ENCODE measurements around the gene MRTFA. TPM values are rescaled to one million over a fixed set of nuclear protein-coding genes. Genes with fewer than 3 reads are reported as not detected.

Gene MRTFA
- total RNA-seq, 3 donors from 2014 or later: 32.4 to 45.3 (median 35.0) TPM

- H3K4me3 ChIP-seq: no peak overlapping the region
- peaks cover 16% of the 10 kb centered on the region for H3K4me1 ChIP-seq (ENCODE audit: low read depth)
- H3K36me3 ChIP-seq (ENCODE audit: low read depth): no peaks in the 10 kb centered on the region
- ATAC-seq (no peak), DNase-seq (no peak)
- intact Hi-C loops (cut with DNase I, micrococcal nuclease): no loop called here
- TF ChIP-seq, protein P1, sequence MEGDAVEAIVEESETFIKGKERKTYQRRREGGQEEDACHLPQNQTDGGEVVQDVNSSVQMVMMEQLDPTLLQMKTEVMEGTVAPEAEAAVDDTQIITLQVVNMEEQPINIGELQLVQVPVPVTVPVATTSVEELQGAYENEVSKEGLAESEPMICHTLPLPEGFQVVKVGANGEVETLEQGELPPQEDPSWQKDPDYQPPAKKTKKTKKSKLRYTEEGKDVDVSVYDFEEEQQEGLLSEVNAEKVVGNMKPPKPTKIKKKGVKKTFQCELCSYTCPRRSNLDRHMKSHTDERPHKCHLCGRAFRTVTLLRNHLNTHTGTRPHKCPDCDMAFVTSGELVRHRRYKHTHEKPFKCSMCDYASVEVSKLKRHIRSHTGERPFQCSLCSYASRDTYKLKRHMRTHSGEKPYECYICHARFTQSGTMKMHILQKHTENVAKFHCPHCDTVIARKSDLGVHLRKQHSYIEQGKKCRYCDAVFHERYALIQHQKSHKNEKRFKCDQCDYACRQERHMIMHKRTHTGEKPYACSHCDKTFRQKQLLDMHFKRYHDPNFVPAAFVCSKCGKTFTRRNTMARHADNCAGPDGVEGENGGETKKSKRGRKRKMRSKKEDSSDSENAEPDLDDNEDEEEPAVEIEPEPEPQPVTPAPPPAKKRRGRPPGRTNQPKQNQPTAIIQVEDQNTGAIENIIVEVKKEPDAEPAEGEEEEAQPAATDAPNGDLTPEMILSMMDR (IDR thresholded peaks at IDR 0.05): no peak
- H3K9me3 ChIP-seq: no peaks in the 10 kb centered on the region
Observed at GRCh38 chr22:40597526-40598430, 38.7 kb downstream of the MRTFA start.

DNA sequence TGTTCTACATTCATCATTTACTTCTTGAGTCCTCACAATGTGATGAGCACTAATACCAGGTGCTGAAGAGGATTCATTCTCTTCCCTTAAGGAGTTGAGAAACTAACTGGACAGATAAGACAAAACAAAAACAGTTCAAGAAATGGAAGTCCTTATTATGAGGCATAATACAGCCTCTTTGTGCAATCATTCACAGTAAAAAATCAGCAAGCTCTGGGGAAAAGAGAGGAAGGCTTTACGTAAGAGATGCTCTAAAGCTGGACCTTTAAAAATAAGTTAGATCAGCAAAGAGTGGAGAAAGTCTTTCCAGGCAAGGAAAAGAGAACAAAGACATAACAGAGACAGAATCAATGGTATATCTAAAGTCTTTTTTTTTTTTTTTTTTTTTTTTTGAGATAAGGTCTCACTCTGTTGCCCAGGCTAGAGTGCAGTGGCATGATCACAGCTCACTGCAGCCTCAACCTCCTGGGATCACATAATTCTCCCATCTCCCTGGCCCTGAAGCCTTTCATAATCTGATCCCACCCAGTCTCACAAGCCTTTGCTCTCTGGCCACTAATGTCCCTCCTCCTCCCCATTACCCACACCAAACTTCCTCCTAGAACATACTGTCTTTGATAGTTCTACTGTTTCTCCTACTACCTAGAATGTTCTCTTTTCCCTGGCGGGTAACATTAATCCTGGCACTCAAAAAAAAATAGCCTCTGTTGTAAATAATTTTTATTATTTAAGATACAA lies 40.9 kb downstream of the MRTFA start:
- no peak for DNase-seq
- H3K4me3 ChIP-seq: no peak overlapping the region
- TF ChIP-seq, protein P1 (IDR thresholded peaks at IDR 0.05): no peak
- no peaks in the 10 kb centered on the region for H3K36me3 ChIP-seq (ENCODE audit: low read depth)
- no peaks in the 10 kb centered on the region for H3K9me3 ChIP-seq
- intact Hi-C loops (cut with DNase I, micrococcal nuclease): no loop called here
- peaks cover 17% of the 10 kb centered on the region for H3K4me1 ChIP-seq (ENCODE audit: low read depth)
- no peak for ATAC-seq

- no peaks in the 10 kb centered on the region for H3K36me3 ChIP-seq (ENCODE audit: low read depth)
- intact Hi-C loops (cut with DNase I, micrococcal nuclease): no loop called here
- H3K9me3 ChIP-seq: no peaks in the 10 kb centered on the region
- TF ChIP-seq, protein P1 (IDR thresholded peaks at IDR 0.05): no peak
- peaks cover 17% of the 10 kb centered on the region for H3K4me1 ChIP-seq (ENCODE audit: low read depth)
- H3K4me3 ChIP-seq: no peak overlapping the region
- no peak for ATAC-seq
- DNase-seq: no peak
Observed at GRCh38 chr22:40594924-40595323, 41.6 kb downstream of the MRTFA start.

DNA sequence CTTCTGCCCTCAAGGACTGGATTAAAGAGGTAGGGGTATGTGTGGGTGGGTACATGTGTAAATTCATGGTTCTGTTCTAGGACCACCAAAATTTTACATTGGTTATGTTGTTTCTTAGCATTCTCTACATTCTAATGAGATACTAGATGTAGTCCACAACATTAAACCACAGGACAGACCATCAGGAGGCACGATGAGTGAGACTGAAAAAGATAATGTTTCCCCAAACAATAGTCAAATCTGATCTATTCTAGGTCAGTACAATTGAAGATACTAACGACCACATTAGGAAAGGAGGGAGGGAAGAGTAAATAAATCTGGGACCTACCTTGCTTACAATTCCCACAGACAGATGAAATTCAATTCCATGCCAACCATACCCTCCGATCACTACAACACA lies 42.2 kb downstream of the MRTFA start:
- Histone ChIP-seq H3K36me3 (ENCODE audit: low read depth) (no peaks in the 10 kb centered on the region), H3K4me3 (no peak overlapping the region), H3K4me1 (ENCODE audit: low read depth) (peaks cover 17% of the 10 kb centered on the region), H3K9me3 (no peaks in the 10 kb centered on the region)
- intact Hi-C loops (cut with DNase I, micrococcal nuclease): no loop called here
- no peak for DNase-seq
- TF ChIP-seq, protein P1 (IDR thresholded peaks at IDR 0.05): no peak
- ATAC-seq: no peak

DNA sequence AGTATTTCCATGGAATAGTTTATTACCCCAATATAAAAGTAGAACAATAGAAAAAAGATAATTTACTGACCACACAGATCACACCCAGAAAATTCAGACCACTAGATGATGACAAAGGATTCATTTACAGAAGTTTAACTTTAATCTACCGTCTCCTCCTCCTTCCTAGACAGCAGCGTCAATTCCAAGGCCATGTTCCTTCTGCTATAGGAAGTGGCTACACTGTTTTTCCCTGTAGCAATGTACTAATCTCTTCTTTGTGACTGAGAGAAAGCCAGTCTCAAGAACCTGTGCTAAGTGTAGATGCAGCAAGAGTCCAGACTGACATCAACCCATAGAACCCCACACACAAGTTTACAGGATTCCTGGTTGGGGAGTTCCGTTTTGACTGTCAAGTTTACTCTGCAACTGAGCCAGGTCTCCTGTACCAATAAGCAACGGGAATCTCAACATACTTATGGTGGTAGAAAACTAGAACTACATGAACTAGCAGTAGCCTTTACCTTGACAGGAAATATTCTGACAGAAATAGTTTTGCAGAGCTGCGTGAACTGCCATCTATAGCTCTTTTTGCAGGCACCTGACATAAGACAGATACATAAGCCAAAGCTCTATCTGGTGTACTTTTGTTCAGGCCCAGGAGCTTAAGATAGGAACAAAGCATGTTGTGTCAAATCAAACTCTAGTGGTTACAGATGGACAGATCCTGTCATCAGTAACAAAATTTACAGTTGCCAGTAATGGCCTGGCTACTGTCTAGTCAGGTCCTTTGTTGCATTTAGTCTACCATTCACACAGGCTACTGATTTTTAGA lies 42.9 kb downstream of the MRTFA start:
- H3K4me1 ChIP-seq (ENCODE audit: low read depth): peaks cover 17% of the 10 kb centered on the region
- H3K9me3 ChIP-seq: no peaks in the 10 kb centered on the region
- DNase-seq (no peak), ATAC-seq (peak; percentile 83)
- no peaks in the 10 kb centered on the region for H3K36me3 ChIP-seq (ENCODE audit: low read depth)
- no peak overlapping the region for H3K4me3 ChIP-seq
- TF ChIP-seq, protein P1 (IDR thresholded peaks at IDR 0.05): no peak
- intact Hi-C loops (cut with DNase I, micrococcal nuclease): no loop called here

Data from mucosa of descending colon (tissue), 3 donors.